ENCODE measurements around the gene LPO.

Gene LPO

DNA sequence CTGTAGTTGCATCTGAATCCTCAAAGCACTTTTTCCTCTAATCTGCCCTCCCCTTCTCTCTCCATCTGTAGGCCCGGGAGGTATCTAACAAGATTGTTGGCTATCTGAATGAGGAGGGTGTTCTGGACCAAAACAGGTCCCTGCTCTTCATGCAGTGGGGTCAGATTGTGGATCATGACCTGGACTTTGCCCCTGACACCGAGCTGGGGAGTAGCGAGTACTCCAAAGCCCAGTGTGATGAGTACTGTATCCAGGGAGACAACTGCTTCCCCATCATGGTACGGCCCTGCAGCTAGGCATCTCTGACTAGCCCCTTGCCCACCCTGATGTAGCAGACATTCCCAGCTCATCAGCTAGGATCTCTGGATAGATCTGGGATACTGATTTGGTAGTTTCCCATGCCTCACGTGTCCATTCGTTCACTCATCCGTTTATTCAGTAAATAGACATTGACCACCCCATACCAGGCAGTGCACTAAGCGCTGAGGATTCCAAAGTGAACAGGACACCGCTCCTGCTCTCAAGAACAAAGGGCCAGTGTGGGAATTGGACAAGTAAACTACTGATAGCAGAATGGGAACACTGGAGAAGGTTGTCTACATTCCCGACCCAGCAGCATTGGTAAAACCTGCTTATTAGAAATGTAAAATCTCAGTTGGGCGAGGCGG is 12.1 kb downstream of the LPO start:
- no peak overlapping the region for H3K4me3 ChIP-seq (ENCODE audit: low read length)
- no peak for DNase-seq (ENCODE audit: low read depth, low spot score)

DNA sequence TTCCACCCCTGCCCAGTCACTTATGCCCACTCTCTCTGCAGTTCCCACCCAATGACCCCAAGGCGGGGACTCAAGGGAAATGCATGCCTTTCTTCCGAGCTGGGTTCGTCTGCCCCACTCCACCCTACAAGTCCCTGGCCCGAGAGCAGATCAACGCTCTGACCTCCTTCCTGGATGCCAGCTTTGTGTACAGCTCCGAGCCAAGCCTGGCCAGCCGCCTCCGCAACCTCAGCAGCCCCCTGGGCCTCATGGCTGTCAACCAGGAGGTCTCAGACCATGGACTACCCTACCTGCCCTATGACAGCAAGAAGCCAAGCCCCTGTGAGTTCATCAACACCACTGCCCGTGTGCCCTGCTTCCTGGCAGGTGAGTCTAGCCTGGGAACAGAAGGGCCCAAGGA is 13.8 kb downstream of the LPO start:
- H3K4me3 ChIP-seq (ENCODE audit: low read length), result no peak overlapping the region
- DNase-seq (ENCODE audit: low read depth, low spot score), result no peak

DNA sequence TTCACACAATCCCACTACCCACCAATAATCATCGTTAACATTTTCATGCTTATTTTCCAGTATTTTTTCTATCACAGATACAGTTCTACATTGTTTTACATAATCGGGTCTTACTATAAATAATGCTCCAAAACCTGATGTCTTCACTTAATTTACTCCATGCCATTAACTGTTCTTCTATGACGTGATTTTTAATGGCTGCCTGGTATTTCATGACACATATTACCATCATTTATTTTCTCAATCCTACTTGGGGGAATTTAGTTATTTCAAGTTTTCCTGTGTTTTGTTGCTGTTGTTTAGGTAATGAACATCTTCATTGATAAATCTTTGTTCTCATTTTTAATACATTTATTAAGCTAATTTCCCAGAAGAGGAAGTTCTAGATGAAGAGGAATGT is 14.7 kb downstream of the LPO start:
- H3K4me3 ChIP-seq (ENCODE audit: low read length), result no peak overlapping the region
- DNase-seq (ENCODE audit: low read depth, low spot score), result no peak

DNA sequence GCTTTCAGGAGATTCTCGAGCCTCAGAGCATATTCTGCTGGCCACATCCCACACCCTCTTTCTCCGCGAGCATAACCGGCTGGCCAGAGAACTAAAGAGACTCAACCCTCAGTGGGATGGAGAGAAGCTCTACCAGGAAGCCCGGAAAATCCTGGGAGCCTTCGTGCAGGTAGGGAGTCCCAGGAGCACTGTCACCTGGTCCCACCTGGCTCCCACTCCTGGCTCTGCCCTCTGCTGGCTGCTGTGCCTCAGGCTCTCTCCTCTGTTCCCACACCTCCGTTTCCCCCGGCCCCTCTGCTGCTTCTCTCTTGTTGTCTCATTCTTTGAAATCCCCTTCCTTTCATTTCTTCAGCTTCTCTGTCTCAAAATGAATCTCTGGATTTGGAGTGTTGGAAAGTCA is 16.4 kb downstream of the LPO start:
- no peak overlapping the region for H3K4me3 ChIP-seq (ENCODE audit: low read length)
- no peak for DNase-seq (ENCODE audit: low read depth, low spot score)

DNA sequence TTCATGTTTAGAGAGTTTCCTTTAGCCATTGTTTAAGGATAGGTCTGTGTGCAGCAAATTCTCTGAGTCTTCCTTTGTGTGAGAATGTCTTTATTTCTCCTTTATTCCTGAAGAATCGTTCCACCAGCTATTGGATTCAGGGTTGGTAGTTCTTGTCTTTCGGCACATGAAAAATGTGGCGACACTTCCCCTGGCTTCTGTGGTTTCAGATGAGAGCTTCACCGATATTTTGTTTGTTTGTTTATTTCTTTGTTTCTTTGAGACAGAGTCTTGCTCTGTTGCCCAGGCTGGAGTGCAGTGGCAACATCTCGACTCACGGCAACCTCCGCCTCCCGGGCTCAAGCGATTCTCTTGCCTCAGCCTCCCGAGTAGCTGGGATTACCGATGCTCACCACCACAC is 23.8 kb downstream of the LPO start:
- DNase-seq (ENCODE audit: low read depth, low spot score), result no peak

GRCh38 chr17:58263773-58264172 is 25.4 kb downstream of the LPO start:
- DNase-seq (ENCODE audit: low read depth, low spot score), result no peak
- no peak overlapping the region for H3K4me3 ChIP-seq (ENCODE audit: low read length)

More for the DNA sequence above, 23.8 kb downstream of the LPO start:
- no peak overlapping the region for H3K4me3 ChIP-seq (ENCODE audit: low read length)

- H3K4me3 ChIP-seq (ENCODE audit: low read length), result no peak overlapping the region
- DNase-seq (ENCODE audit: low read depth, low spot score), result no peak
Observed at GRCh38 chr17:58264407-58265103, 26.2 kb downstream of the LPO start.

- DNase-seq (ENCODE audit: low read depth, low spot score), result no peak
Observed at GRCh38 chr17:58265271-58265670, 26.9 kb downstream of the LPO start.

DNA sequence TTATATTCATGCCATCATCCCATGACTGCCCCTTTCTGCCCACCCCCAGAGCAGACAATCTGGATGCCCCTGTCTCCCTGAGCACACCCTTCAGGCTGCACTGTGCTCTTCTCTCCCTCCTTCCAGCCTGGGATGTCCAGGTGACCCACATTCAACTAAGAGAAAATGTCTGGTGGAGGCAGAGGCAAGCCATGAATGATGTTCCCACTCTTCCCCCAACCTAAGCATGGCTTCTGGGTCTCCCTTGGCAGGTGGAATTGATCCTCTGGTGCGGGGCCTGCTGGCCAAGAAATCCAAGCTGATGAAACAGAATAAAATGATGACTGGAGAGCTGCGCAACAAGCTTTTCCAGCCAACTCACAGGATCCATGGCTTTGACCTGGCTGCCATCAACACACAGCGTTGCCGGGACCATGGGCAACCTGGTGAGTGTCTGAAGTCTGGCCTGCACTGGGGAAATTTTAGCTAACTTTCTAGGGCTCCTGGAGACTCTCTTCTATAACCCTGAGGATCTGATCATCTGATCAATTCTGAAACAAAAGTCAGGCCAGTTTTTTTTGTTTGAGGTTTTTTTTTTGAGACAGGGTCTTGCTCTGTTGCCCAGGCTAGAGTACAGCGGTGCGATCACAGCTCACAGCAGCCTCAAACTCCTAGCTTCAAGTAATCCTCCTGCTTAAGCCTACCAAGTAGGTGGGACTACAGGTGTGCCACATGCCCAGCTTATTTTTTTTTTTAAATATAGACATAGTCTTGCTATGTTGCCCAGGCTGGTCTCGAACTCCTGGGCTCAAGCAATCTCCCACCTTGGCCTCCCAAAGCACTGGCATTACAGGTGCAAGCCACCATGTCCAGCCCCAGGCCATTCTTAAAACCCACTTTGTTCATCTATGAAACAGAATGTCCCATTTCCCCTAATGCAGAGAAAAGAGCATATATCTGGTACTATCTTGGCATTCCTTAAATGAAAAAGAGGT is 27.8 kb downstream of the LPO start:
- no peak for DNase-seq (ENCODE audit: low read depth, low spot score)
- H3K4me3 ChIP-seq (ENCODE audit: low read length), result no peak overlapping the region

More at GRCh38 chr17:58265271-58265670, 26.9 kb downstream of the LPO start:
- no peak overlapping the region for H3K4me3 ChIP-seq (ENCODE audit: low read length)

GRCh38 chr17:58267347-58268324 is 29.3 kb downstream of the LPO start:
- H3K4me3 ChIP-seq (ENCODE audit: low read length), result no peak overlapping the region
- DNase-seq (ENCODE audit: low read depth, low spot score), result no peak

GRCh38 chr17:58268326-58268725 is 29.9 kb downstream of the LPO start:
- DNase-seq (ENCODE audit: low read depth, low spot score), result no peak
- no peak overlapping the region for H3K4me3 ChIP-seq (ENCODE audit: low read length)

DNA sequence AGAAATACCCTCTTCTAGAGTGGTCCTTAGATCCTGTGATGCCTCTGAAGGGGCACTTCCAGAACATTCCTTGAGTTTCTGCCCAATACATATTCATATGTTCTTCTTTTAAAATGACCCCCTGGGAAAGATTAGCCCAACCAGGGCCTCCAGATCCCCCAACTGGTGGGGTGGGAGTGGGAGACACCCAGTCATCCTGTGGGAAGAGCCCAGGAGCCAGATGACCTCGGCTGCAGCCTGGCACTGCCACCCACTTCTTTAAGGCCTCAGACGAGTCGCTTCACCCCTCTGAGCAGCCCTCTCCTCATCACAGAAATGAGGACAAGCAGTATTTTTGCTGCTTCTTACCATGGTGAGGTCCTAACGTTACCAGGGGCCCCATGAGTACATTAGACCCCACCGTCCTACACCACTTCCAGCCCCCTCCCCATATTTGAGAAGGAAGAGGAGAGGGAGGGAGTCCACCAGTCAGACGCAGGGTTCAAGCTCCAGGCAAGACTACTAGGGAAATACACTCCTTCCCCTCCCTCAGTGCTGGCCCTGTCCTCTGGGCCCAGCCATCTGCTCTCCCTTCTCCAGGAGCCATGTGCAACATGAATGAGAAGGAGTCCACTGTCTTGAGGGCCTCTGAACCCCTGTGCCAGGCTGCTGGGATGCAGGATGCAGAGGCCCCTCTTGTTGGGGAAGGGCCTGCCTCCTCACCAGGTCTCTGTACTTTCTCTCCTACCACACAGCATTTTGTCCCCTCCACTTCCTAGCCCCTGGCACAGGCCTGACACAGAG is 30.6 kb downstream of the LPO start:
- no peak for DNase-seq (ENCODE audit: low read depth, low spot score)
- no peak overlapping the region for H3K4me3 ChIP-seq (ENCODE audit: low read length)

DNA sequence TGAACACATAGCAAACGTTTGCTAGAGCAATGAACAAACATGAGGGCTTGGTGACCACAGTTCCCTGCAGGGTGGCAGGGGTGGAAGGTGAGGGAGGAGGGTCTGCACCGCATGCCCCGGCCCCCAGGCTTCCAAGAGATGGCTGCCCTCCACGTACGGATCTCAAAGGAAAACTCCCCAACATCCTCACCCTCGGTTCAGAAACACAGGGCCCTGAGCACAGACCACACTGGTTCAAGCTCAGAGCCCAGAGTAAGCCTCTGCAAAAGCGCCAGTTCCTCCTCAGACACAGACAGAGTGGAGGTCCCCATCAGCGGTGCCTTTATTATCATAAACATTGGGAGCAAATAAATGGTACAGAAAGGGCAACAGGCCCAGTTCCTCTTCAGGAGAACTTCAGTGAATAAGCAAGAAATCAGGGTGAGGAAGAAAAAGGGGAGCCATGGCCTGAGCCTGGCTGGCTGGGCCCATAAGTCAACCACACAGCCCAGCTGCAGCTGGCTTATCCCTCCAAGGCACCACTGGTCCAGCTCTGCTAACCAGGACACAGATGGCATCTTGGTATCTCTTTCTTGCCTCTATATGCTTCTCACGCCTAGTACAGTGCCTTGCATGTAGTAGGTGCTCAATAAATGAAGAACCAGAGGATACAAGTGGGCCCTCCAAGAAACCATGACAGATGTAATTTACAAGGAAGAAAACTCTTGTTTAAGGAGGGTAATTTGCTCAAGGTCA is 31.3 kb downstream of the LPO start:
- DNase-seq (ENCODE audit: low read depth, low spot score), result no peak

GRCh38 chr17:58270476-58271215 is 32.3 kb downstream of the LPO start:
- H3K4me3 ChIP-seq (ENCODE audit: low read length), result no peak overlapping the region
- DNase-seq (ENCODE audit: low read depth, low spot score), result no peak

More for the DNA sequence above, 31.3 kb downstream of the LPO start:
- H3K4me3 ChIP-seq (ENCODE audit: low read length), result no peak overlapping the region

DNA sequence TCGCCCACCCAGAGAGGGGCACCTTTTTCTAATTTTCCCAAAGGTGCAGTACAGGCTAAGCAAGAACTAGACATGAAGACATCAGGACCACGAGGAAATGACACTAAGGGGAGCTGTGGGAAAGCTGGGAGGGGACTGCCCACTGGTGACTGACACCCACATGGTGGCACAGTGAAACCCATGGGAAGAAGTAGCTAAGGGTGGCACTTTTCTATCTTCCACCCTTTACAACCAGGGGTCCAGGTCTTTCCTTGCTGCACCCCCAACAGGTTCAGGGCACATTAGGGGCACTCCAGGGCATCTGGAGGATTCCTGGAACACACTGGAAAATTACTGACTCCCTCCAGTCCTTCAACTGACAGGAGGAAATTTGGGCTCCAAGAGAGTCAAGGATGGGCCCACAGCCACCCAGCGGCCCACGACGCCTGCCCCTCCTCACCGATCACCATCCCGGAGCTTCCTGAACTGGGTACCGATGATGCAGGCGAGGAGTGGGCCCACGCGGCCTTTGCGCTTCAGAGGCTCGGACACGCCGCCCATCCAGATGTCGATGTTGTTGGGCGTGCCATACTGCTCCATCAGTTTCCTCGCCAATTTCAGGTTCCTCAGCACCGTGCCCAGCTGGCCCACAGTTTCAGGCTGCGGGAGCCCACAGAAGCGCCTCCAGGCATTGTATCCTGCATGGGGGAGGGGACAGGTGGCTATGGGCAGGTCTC is 33.0 kb downstream of the LPO start:
- H3K4me3 ChIP-seq (ENCODE audit: low read length), result no peak overlapping the region
- no peak for DNase-seq (ENCODE audit: low read depth, low spot score)

All from Jurkat, Clone E6-1 (cell line).